AG08395 (cell line): ENCODE results near the gene TINAG.
"Not testable (repeated sequence)": the region's sequence is repeated elsewhere in the genome, so short reads cannot be mapped to it uniquely, and the experiment has no call there.

Source experiments
- DNase-seq: peaks from one replicate; pipeline ENCODE4 v3.0.0; 2012; ENCODE audit warnings: mixed read lengths, low spot score

TINAG gene

DNA sequence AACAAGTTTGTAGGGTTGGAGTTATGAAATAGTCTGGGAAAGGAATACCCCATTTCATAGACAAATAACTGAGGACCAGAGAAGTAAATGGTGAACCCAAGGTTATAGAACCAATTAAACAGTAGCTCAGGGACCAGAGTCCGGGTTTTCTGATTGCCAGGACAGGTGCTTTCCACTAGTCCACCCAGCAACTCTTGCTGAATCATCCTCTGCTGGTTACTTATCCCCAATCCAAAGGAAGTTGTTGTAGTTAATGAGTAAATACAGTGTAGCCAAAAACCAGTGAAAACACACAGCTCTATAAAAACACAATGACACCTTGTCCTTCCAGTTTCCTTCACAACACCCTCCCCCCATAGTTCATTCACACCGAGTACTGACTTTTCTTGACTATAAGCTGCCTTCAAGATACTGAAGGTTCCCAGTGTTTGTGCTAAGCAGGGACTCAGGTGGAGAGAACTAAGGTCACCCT is 766 bp upstream of the TINAG start:
- DNase-seq: no peak

- no peak for DNase-seq
These were observed 710 bp downstream of the TINAG start for GRCh38 chr6:54308986-54309315.

DNA sequence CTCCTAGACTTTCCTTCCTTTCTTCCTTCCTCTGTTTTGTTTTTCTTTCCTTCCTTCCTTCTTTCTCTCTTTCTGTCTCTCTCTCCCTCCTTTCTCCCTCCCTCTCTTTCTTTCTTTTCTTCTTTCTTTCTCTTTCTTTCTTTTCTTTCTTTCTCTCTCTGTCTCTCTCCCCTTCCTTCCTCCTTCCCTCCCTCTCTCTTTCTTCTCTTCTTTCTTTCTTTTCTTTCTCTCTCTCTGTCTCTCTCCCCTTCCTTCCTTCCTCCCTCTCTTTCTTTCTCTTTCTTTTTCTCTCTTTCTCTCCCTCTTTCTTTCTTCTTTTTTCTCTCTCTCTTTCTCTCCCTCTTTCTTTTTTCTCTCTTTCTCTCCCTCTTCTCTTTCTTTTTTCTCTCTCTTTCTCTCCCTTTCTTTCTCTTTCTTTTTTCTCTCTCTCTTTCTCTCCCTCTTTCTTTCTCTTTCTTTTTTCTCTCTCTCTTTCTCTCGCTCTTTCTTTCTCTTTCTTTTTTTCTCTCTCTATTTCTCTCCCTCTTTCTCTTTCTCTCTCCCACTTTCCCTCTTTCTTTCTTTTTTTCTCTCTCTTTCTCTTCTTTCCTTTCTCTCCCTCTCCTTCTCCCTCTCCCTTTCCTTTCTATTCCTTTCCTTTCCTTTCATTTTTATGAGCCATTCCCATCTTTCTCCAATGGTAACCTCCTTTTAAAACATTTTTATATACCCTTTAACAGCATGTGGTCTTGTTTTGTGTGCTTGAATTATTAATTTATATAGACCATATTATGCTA is 2.3 kb downstream of the TINAG start:
- DNase-seq: no peak

DNA sequence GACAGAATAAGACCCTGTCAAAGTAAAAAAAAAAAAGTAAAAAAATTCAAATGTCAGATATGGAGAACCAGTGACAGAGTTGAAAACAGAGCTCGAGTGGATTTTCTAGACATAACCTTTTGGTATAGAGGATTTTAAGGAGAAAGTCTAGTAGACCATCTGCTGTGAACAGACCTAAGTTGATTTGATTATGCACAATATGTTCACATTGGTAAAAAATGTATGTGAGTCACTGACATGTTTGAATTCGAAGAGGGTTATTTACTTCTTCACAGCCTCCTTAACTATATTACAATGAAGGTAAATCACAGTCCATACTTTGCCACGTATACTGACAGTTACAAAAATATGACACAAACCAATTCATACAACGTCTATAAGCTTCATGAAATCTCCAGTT is 7.4 kb downstream of the TINAG start:
- no peak for DNase-seq

DNA sequence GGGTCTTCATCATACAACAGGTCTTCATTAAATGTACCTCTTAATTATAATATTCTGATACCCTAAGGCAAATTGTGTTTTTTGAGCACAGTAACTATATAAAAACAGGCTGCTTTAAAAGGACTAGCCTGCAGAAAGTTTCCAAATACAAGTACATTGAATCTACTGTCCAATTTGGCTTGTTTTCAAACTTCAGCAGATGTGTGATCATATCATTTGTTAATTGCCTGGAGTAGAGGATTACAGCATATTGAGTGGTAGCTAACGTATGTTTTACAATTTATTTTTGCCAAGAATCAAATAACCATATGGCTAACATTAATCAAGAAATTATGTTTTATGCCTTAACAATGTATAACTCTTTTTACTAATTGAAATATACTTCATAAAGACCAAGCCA is 12.6 kb downstream of the TINAG start:
- DNase-seq: no peak

DNA sequence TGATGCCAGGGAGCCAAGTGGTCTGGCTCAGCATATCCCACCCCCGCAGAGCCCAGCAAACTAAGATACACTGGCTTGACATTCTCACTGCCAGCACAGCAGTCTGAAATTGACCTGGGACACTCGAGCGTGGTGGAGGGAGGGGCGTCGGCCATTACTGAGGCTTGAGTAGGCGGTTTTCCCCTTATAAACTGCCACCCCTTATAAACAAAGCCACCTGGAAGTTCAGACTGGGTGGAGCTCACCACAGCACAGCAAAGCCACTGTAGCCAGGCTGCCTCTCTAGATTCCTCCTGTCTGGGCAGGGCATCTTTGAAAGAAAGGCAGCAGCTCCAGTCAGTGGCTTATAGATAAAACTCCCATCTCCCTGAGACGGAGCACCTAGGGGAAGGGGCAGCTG is 19.4 kb downstream of the TINAG start:
- no peak for DNase-seq

- DNase-seq: not testable (repeated sequence)
These were observed 23.3 kb downstream of the TINAG start for GRCh38 chr6:54331571-54331970.

- DNase-seq: peak; percentile 87
These were observed 27.6 kb downstream of the TINAG start for GRCh38 chr6:54335871-54336270.

DNA sequence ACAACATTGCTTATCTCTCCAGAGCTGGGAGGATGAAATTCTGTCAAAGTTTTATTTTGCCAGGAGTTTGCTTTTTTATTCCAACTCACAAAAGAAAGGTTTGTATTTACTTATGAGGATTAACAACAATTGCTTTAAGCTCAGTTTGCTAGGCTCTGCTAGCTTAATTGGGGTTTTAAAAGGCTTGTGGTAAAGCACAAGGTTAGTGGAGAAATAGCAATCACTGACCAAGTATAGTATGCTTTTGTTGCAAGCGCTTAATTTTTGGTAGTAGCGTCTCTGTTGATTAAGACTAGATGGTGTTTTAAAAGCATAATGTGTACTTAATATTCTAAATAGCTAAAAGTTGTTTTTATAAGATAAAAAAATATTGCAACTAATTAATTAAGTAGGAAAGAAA is 45.7 kb downstream of the TINAG start:
- no peak for DNase-seq

GRCh38 chr6:54354608-54355007 is 46.4 kb downstream of the TINAG start:
- no peak for DNase-seq

DNA sequence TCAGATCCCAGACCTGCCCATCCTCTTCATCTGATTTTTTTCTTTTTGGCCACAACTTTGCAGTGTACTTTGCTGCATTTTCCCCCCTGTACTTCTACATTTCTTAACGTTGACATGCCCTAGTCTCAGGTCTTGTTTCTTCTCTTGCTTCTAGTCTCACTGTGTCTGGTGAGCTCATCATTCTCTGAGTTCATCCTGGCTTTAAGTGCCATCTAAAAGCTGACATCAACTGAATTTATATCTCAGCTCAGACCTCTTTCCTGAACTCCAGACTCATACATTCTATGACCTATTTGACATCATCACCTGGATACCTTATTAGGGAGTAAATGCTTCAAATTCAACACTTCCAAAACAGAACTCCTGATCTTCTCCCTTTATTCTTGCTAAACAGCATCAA is 48.9 kb downstream of the TINAG start:
- DNase-seq: no peak

GRCh38 chr6:54361188-54361587 is 52.9 kb downstream of the TINAG start:
- DNase-seq: no peak

- DNase-seq: no peak
These were observed 53.5 kb downstream of the TINAG start for GRCh38 chr6:54361734-54362133.

DNA sequence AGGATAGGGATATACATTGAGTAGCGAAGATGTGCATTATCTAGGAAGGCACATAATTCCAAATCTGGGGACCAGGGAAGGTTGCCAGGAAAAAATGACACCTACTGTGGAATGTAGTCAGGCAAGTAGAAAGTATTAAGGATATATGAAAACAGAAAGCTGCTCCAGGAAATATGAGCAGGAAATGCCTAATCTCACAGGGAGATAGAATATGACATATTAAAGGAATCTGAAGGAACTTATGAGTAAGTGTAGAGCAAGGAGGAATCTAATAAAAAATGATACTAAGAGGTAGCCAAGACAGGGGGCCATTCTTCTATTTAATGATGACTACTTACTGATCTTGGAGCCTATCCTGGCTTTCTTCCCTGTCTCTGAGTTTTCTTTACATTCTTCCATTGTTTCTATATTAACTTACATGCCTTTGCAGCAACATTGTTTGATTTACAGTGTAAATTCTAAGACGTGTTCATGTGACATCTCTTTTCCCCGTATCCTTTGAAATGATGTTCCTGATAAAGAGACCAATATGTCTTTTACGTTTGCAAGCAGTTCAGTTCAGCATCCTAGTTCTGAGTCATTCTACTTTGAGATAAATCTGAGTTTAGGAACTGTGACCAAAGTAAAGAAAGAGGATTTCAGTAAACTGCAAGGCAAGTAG is 58.6 kb downstream of the TINAG start:
- peak; percentile 17 for DNase-seq

- DNase-seq: no peak
These were observed 69.5 kb downstream of the TINAG start for GRCh38 chr6:54377776-54378175.

DNA sequence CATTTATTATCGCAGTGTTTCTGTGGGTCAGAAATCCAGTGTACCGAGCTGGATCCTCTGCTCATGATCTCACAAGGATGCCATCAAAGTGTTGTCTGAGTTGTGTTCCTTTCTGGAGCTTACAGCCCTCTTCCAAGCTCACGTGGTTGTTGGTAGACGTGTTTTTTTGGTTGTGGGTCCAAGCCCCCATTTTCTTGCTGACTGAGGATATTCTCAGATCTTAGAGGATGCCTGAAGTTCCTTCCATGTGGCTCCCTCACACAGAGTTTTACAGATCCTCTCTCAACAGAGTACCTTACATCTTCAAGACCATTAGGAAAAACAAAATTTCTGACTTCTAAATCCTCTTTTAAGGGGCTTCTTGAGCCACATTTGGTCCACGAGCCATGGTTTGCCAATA is 78.1 kb downstream of the TINAG start:
- no peak for DNase-seq

- no peak for DNase-seq
These were observed 82.1 kb downstream of the TINAG start for GRCh38 chr6:54390362-54390761.

GRCh38 chr6:54391577-54391976 is 83.3 kb downstream of the TINAG start:
- DNase-seq: no peak

DNA sequence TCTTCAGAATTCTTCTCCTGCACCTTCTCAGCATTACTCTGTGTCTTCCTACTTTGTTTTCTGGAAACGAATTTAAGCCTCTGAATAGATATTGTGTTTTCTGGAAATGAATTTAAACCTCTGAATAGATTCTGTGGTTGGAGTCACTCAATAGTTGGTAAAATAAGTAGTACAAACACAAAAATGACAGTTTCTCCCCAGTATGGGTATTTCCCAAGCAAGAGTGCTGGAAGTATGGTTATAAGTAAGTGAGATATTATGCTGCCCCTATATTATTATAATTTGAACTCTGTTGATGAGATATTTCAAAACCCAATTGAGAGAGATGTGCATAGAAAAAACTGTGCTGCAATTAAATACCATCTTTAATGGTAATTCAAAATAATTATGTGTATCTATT is 94.9 kb downstream of the TINAG start:
- no peak for DNase-seq

- DNase-seq: no peak
These were observed 96.5 kb downstream of the TINAG start for GRCh38 chr6:54404791-54405190.

DNA sequence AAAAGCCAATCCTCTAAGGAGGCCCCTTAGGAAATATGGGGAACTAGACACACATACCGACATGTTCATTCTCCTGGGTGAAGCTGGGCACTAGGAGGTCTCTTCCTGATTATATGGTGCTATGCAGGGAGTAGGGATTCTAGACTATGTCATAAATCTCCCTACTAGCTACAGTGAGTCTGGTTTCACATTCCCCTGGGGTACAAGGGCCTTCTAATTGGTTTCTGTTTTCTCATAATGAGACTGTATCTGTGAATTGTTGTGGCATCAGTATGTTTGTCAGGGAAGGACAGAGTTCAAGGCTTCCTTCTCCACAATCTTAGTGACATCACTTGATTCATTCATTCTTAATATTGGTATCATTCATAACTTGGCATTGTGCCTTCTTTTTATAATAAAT is 103.5 kb downstream of the TINAG start:
- DNase-seq: no peak

GRCh38 chr6:54415517-54415916 is 107.3 kb downstream of the TINAG start:
- no peak for DNase-seq

- DNase-seq: peak; percentile 70
These were observed 111.6 kb downstream of the TINAG start for GRCh38 chr6:54419885-54420284.

GRCh38 chr6:54426995-54427394 is 118.8 kb downstream of the TINAG start:
- no peak for DNase-seq
